GM04503 (cell line): ENCODE results near the gene PITPNC1.
"Not testable (repeated sequence)": the region's sequence is repeated elsewhere in the genome, so short reads cannot be mapped to it uniquely, and the experiment has no call there.

Experiments
- DNase-seq: peaks from one replicate; pipeline ENCODE4 v3.0.0-alpha.2; 2012; ENCODE audit warnings: low read depth

Gene PITPNC1

GRCh38 chr17:67461876-67462275 lies 84.8 kb downstream of the PITPNC1 start:
- no peak for DNase-seq

GRCh38 chr17:67466251-67466796 lies 89.2 kb downstream of the PITPNC1 start:
- no peak for DNase-seq

- DNase-seq, result no peak
Measured at GRCh38 chr17:67467500-67468455, 90.7 kb downstream of the PITPNC1 start.

DNA sequence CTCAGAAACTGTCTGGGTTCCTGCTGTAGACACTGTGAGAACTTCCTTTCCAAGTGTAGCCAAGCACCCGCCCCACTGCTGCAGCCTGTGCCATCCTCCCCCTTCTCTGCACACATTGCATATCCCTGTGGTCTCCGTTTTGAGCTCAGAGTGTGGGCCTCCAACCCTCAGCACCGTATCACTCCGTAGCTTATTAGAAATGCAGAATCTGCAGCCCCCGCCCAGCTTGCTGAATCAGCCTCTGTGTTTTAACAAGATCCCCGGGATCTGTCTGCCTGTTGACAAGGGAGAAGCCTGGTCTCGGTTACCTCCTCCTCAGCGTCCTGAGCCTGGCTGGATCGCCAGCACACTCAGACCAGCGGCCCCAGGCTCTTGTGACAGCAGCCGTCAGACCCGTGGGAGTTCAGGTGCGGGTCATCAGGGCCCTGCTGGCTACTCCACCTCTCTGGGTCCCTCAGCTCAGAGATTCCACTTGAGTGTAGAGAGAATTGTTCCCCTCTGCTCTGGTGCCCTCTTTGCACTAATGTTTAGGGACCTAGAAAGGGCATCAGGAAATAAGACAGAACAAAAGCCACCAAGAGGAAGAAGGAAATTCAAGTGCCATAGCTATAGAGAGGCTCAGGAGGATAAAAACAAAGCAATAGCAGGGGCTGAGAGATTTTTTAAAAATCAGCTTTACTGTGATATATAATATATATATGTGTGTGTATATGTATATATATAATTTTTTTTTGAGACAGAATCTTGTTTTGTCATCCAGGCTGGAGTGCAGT lies 92.3 kb downstream of the PITPNC1 start:
- DNase-seq, result no peak

DNA sequence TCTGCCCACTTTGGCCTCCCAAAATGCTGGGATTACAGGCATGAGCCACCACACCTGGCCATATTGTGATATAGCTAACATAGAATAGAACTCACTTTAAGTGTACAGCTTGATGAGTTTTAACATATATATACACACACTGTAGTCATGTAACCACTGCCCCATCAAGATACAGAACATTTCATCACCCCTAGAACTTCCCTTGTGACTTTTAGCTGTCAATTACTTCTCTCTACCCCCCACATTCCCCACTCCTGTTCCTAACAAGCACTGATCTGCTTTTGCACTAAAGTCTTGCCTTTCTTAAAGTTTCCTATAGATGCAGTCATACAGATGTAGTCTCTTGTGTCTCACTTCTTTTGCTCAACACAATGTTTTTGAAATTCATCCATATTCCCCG lies 93.1 kb downstream of the PITPNC1 start:
- DNase-seq, result no peak

DNA sequence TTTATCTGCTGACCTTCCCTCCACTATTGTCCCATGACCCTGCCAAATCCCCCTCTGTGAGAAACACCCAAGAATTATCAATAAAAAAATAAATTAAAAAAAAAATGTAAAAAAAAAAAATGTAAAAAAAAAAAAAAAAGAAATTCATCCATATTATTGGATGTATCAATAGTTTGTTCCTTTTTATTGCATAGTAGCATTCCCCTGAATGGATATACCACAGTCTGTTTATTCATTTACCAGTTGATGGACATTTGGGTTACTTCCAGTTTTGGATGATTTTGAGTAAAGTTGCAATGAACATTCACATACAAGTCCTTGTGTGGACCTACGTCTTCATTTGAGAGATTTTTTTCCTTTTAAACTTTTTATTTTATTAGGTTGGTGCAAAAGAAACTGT lies 94.0 kb downstream of the PITPNC1 start:
- no peak for DNase-seq

DNA sequence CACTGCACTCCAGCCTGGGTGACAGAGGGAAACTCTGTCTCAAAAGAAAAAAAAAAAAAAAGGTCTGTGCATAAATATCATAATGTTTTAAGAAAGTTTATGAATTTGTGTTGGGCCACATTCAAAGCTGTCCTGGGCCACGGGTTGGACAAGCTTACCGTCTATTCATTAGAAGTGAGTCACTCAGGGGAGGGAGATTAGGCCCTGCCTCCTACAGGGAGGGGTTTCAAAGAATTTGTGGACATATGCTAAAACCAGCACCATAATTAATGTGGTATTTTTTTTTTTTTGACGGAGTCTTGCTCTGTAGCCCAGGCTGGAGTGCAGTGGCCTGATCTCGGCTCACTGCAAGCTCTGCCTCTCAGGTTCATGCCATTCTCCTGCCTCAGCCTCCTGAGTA lies 95.5 kb downstream of the PITPNC1 start:
- DNase-seq, result not testable (repeated sequence)

GRCh38 chr17:67474081-67474661 lies 97.1 kb downstream of the PITPNC1 start:
- DNase-seq, result peak; percentile 96

DNA sequence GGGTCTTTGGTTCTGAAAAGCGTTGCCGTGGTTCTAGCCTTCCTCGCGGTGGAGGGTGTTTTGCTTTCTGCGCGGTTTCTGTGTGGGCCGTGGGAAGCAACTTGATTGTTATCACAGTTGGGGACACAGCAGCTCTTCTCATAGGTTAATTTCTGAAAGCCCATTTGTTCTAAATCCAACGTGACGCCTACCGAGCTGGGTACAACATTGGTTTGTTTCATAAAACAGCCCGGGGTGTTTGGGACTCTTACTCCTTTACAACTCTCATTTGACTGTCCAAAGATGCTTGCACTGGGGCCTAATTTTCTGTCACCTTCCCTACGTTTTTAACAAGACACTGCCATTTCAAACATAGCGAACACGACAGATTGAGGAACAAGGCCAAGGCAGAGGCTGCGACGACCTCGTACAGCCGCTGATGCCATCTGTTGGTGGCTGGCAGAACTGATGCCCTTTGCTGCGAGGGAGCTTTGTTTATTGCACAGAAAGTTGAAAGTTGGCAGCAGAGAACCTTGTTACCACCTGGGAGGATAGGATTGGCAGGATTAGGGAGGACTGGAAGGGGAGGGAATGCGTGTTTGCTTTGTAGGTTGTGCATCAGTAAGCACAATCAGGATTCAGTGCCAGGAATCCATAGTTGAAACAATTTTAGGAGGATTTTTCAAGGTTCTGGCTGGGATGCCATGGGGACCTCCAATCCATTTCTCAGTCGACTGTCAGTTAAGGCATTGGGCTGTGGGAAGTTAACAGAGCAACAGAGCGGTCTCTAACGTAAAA lies 98.3 kb downstream of the PITPNC1 start:
- DNase-seq, result no peak

DNA sequence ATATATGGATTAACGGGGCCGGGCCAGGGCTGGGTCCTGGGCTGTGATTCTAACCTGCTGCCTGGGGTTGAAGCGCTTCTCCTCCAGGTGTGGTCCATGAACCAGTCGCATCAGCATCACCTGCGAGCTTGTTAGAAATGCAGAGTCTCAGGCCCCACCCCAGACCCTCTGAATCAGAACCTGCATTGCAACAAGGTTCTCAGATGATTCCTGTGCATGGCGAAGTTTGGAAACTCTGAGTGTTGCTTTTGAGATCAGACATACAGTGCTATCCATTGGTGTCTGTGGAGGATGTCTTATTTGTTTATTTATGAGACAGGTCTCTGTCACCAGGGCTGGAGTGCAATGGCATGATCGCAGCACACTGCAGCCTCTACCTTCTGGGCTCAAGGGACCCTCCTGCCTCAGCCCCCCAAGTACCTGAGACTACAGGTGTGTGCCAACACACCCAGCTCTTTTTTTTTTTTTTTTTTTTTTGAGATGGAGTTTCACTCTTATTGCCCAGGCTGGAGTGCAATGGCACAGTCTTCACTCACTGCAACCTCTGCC lies 99.8 kb downstream of the PITPNC1 start:
- no peak for DNase-seq

- DNase-seq, result no peak
Measured at GRCh38 chr17:67477687-67478086, 100.6 kb downstream of the PITPNC1 start.

GRCh38 chr17:67478401-67479041 lies 101.4 kb downstream of the PITPNC1 start:
- no peak for DNase-seq

GRCh38 chr17:67479148-67479547 lies 102.1 kb downstream of the PITPNC1 start:
- no peak for DNase-seq

- DNase-seq, result not testable (repeated sequence)
Measured at GRCh38 chr17:67480959-67481358, 103.9 kb downstream of the PITPNC1 start.

DNA sequence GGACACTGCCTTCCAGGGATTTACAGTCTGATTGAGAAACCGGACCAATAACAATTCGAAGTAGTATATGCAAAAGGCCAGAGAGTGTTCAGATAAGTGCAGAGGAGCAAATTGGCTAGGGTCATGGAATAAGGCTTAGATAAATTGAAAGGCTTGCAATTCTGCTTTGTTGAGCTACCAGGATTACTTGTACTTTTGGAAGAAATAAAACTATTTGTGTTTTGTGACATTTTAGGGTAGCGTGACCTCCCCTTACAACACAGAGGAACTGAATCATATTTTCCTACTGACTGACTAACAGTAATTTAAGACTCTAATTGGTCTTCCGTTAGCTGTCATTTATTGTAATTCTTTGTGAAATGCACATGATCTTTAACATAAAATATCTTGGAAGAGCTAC lies 104.7 kb downstream of the PITPNC1 start:
- DNase-seq, result no peak

GRCh38 chr17:67482764-67483163 lies 105.7 kb downstream of the PITPNC1 start:
- DNase-seq, result no peak

DNA sequence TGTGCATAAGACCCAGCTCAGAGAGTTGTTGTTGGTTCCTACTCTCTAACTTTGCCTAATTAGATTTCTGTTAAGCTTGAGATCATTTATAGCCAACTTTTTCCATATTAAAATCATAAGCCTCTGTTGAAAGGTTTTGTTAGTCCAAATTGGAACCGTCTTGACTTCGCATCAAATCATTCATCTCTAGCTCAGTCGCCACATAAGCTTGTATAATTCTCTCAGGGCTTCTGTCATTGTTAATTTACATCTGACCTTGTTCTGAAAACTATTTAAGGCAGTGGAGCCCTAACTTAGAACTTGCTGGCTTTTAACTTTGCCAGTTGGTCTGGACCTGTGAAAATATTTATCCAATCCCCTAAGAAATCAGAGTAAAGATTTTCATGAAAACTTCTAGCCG lies 107.2 kb downstream of the PITPNC1 start:
- no peak for DNase-seq

DNA sequence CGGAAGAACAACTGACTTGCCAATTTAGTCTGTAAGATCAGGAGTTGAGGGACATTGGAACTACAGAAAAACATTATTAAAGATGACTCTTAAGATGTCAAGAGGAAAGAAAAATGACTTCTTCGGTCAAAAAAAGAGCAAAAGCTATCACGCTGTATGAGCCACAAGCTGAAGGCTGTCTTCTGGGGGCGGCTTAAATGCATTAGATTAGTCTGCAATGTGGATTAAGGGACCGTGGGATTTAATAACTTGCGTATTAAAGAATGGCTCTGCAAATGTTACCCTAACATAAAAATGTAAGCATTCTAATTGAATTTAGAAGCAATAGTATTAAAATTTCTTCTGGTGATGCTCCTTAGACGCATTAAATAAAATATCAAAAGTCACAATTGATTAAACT lies 108.6 kb downstream of the PITPNC1 start:
- DNase-seq, result no peak

DNA sequence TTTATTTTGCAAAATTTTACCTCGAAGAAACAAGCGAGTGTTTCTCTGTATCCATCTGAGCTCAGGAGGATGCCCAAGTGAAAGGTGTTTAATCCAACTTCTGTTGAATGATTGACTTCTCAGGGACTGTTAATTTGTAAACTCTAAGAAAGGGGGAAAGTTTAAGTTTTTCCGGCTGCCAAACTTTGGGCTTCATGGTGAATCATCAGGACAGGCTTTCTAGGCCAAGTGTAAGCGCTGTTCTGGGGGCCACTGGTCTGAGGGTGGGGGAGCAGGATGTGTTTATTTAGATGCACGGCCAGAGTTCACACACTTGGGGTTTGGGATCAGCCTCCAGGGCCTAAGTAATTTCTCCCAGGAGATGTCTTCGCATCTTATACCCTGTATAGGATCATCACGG lies 110.4 kb downstream of the PITPNC1 start:
- DNase-seq, result no peak

DNA sequence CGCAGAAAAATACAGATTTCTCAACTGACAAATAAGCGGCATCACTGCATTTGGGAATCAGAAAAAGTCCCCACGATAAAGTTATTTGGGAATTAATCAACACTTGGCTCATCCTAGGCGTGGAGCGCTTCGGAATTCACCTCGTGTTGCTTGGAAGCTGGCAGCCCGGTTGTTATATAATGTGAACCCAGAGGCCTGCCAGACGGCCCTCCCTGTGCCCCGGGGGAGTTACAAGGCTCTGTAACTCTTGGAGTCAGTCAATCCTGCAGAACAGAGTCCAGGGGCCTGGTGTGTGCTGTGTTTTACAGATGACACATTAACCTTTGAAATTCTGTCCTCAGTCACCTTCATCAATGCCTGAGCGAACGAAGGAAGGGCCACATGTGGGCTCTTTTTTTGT lies 111.1 kb downstream of the PITPNC1 start:
- no peak for DNase-seq

DNA sequence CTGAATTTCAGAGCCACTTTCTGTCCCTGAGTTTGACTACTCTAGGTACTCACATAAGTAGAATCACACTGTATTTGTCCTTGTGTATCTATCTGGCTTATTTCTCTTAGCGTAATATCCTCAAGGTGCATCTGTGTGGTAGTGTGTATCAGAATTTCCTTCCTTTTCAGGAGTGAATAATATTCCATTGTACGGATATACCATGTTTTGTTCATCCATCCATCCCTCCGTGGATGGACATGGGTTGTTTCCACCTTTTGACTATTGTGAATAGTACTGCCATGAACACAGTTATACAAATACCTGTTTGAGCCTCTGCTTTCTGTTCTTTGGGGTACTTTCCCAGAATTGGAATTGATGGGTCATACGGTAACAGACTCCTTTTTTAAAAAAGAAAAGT lies 111.7 kb downstream of the PITPNC1 start:
- DNase-seq, result no peak
